Panc1 (cell line): ENCODE results near the gene ADK. TPM values are rescaled to one million over a fixed set of nuclear protein-coding genes. Genes with fewer than 3 reads are reported as not detected.

ENCODE experiments used
- ATAC-seq: fragments of 200-7000 bp; cut with Tn5 transposase; 2 replicates; pipeline ENCODE4 v1.9.1; 2020; ENCODE audit warnings: mild to moderate bottlenecking, moderate library complexity
- BruUV-seq: library from RNA; stranded (reverse); fragments of 400-500 nt; replicated peaks from 2 replicates; lab custom pipeline; 2021; lab: Mats Ljungman, UMichigan
- CTCF ChIA-PET: fragments of 300-600 bp; sonication (Branson Sonifier 250); formaldehyde crosslinking; loops from one replicate; lab custom pipeline; 2022; ENCODE audit warnings: antibody characterized with exemption; lab: Charles Lee
- POLR2A ChIA-PET: fragments of 300-600 bp; sonication (Branson Sonifier 250); formaldehyde crosslinking; loops from one replicate; lab custom pipeline; 2022; ENCODE audit warnings: antibody characterized with exemption; lab: Charles Lee
- DNase-seq: peaks from one replicate; pipeline ENCODE4 v3.0.0-alpha.2; 2010; ENCODE audit warnings: low read depth, low spot score
- H3K27ac ChIP-seq: 2 replicates; pipeline ENCODE4 v1.5.1; 2011; ENCODE audit warnings: mild to moderate bottlenecking, low read length, inconsistent platforms
- H3K27me3 ChIP-seq: fragments of 200-500 bp; sonication (Bioruptor generic); 2 replicates; pipeline ENCODE4 v1.6.0; 2014; ENCODE audit warnings: low read length, inconsistent platforms; ENCODE audit not compliant: control insufficient read depth, insufficient read depth
- H3K36me3 ChIP-seq: fragments of 200-500 bp; sonication (Bioruptor generic); 2 replicates; pipeline ENCODE4 v1.5.1; 2014; ENCODE audit warnings: inconsistent platforms, mild to moderate bottlenecking, low read length, moderate library complexity; ENCODE audit not compliant: control insufficient read depth, insufficient read depth
- H3K4me1 ChIP-seq: 2 replicates; pipeline ENCODE4 v1.5.1; 2011; ENCODE audit warnings: inconsistent platforms, mild to moderate bottlenecking, low read length, moderate library complexity; ENCODE audit not compliant: control insufficient read depth, insufficient read depth
- H3K4me3 ChIP-seq, 2 experiments: 2 replicates each; pipeline ENCODE4 v1.5.1; 2011 to 2012; ENCODE audit warnings: low read depth in 2 of 2, low read length in 2 of 2, mild to moderate bottlenecking in 2 of 2, inconsistent platforms in 1 of 2, moderate library complexity in 1 of 2
- H3K9me3 ChIP-seq: fragments of 200-500 bp; sonication (Bioruptor generic); 2 replicates; pipeline ENCODE4 v1.5.1; 2014; ENCODE audit warnings: low read depth, mild to moderate bottlenecking, inconsistent platforms, low read length, moderate library complexity; ENCODE audit not compliant: control insufficient read depth, insufficient read depth
- POLR2AphosphoS5 ChIP-seq: IDR thresholded peaks from 2 replicates; pipeline ENCODE4 v1.6.1; 2012; ENCODE audit warnings: mild to moderate bottlenecking, low read depth, low read length, moderate library complexity
- SIN3A ChIP-seq: IDR thresholded peaks from 2 replicates; pipeline ENCODE4 v1.6.1; 2012; ENCODE audit warnings: low read depth, mild to moderate bottlenecking, low read length, moderate library complexity, borderline replicate concordance; ENCODE audit not compliant: insufficient read depth
- TCF7L2 ChIP-seq: IDR thresholded peaks from 2 replicates; pipeline ENCODE4 v1.6.1; 2011; ENCODE audit warnings: mild to moderate bottlenecking, low read depth, low read length, inconsistent platforms
- in situ Hi-C: cut with HindIII; loops from 2 replicates; pipeline ENCODE4 v1.10.0; 2016; ENCODE audit warnings: low sequenced_read_pairs, low pct_unique_long_range_greater_than_20kb
- intact Hi-C: fragments of 100-400 bp; cut with micrococcal nuclease; formaldehyde crosslinking; loops from one replicate; pipeline ENCODE4 v1.10.0; 2022; ENCODE audit not compliant: unreplicated experiment
- total RNA-seq: library from RNA; stranded (reverse); gene quantifications from one replicate; pipeline ENCODE4 v1.2.1, GENCODE V29; 2021; ENCODE audit not compliant: unreplicated experiment
- TF ChIP-seq, protein P1 (sequence below), 2 experiments: IDR thresholded peaks; 2 replicates each; pipeline ENCODE4 v1.6.1; 2011 to 2012; ENCODE audit warnings: low read depth in 2 of 2, control low read depth in 1 of 2, low read length in 1 of 2, mild to moderate bottlenecking in 1 of 2, moderate library complexity in 1 of 2; ENCODE audit not compliant: insufficient read depth in 1 of 2
- TF ChIP-seq, protein P2 (sequence below): fragments of 450-650 bp; IDR thresholded peaks from 2 replicates; pipeline ENCODE4 v1.5.1; 2017; ENCODE audit warnings: mild to moderate bottlenecking

ADK gene
- total RNA-seq, 1 experiment from 2014 or later: 64.5 TPM

GRCh38 chr10:74733612-74734011, 582.6 kb downstream of the ADK start:
- ATAC-seq (no peak), DNase-seq (no peak)
- no peak overlapping the region for H3K4me3 ChIP-seq
- H3K9me3 ChIP-seq: no peaks in the 10 kb centered on the region
- H3K4me1 ChIP-seq: no peaks in the 10 kb centered on the region
- no peak for TF ChIP-seq TCF7L2
- TF ChIP-seq, protein P1, sequence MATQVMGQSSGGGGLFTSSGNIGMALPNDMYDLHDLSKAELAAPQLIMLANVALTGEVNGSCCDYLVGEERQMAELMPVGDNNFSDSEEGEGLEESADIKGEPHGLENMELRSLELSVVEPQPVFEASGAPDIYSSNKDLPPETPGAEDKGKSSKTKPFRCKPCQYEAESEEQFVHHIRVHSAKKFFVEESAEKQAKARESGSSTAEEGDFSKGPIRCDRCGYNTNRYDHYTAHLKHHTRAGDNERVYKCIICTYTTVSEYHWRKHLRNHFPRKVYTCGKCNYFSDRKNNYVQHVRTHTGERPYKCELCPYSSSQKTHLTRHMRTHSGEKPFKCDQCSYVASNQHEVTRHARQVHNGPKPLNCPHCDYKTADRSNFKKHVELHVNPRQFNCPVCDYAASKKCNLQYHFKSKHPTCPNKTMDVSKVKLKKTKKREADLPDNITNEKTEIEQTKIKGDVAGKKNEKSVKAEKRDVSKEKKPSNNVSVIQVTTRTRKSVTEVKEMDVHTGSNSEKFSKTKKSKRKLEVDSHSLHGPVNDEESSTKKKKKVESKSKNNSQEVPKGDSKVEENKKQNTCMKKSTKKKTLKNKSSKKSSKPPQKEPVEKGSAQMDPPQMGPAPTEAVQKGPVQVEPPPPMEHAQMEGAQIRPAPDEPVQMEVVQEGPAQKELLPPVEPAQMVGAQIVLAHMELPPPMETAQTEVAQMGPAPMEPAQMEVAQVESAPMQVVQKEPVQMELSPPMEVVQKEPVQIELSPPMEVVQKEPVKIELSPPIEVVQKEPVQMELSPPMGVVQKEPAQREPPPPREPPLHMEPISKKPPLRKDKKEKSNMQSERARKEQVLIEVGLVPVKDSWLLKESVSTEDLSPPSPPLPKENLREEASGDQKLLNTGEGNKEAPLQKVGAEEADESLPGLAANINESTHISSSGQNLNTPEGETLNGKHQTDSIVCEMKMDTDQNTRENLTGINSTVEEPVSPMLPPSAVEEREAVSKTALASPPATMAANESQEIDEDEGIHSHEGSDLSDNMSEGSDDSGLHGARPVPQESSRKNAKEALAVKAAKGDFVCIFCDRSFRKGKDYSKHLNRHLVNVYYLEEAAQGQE (IDR thresholded peaks at IDR 0.05; ENCODE audit: insufficient read depth in 1 of 2, low read depth in 2 of 2, low read length in 1 of 2): no peak
- TF ChIP-seq, protein P2, sequence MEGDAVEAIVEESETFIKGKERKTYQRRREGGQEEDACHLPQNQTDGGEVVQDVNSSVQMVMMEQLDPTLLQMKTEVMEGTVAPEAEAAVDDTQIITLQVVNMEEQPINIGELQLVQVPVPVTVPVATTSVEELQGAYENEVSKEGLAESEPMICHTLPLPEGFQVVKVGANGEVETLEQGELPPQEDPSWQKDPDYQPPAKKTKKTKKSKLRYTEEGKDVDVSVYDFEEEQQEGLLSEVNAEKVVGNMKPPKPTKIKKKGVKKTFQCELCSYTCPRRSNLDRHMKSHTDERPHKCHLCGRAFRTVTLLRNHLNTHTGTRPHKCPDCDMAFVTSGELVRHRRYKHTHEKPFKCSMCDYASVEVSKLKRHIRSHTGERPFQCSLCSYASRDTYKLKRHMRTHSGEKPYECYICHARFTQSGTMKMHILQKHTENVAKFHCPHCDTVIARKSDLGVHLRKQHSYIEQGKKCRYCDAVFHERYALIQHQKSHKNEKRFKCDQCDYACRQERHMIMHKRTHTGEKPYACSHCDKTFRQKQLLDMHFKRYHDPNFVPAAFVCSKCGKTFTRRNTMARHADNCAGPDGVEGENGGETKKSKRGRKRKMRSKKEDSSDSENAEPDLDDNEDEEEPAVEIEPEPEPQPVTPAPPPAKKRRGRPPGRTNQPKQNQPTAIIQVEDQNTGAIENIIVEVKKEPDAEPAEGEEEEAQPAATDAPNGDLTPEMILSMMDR: no peak
- TF ChIP-seq SIN3A: no peak
- TF ChIP-seq POLR2AphosphoS5: no peak
- POLR2A ChIA-PET: no interaction called here
- H3K27ac ChIP-seq: no peak overlapping the region
- CTCF ChIA-PET: no interaction called here
- no peaks in the 10 kb centered on the region for H3K36me3 ChIP-seq
- H3K27me3 ChIP-seq: no peaks in the 10 kb centered on the region
- in situ Hi-C loops (no loop called here), intact Hi-C loops (no loop called here)
- BruUV-seq: no TSS peak

GRCh38 chr10:74736029-74736428, 585.0 kb downstream of the ADK start:
- Histone ChIP-seq H3K4me1 (no peaks in the 10 kb centered on the region), H3K36me3 (no peaks in the 10 kb centered on the region), H3K27me3 (no peaks in the 10 kb centered on the region), H3K9me3 (no peaks in the 10 kb centered on the region), H3K4me3 (no peak overlapping the region), H3K27ac (no peak overlapping the region)
- intact Hi-C loops (no loop called here), in situ Hi-C loops (no loop called here)
- CTCF ChIA-PET: interaction anchor here (0.7 kb wide), 1 partner anchor 31 kb away, joined by 5 read pairs; no protein-coding TSS in a partner anchor
- TF ChIP-seq TCF7L2 (no peak), SIN3A (no peak), POLR2AphosphoS5 (no peak)
- TF ChIP-seq, protein P2: no peak
- TF ChIP-seq, protein P1 (IDR thresholded peaks at IDR 0.05; ENCODE audit: insufficient read depth in 1 of 2, low read depth in 2 of 2, low read length in 1 of 2): no peak
- ATAC-seq (no peak), DNase-seq (no peak)
- POLR2A ChIA-PET: interaction anchor here (0.7 to 0.8 kb wide), 2 partner anchors 14 to 344 kb away, joined by 7 read pairs; no protein-coding TSS in a partner anchor
- no TSS peak for BruUV-seq
